GM12873 (cell line): Measurements from ENCODE around the gene ARL6IP1.

Experiments used
- TF ChIP-seq, protein P1 (sequence below): IDR thresholded peaks from 2 replicates; pipeline ENCODE4 v1.5.1; 2012; ENCODE audit warnings: low read depth, mild to moderate bottlenecking, moderate library complexity, low read length, control low read depth; ENCODE audit not compliant: insufficient read depth; ENCODE audit errors: missing control alignments

Gene ARL6IP1

DNA sequence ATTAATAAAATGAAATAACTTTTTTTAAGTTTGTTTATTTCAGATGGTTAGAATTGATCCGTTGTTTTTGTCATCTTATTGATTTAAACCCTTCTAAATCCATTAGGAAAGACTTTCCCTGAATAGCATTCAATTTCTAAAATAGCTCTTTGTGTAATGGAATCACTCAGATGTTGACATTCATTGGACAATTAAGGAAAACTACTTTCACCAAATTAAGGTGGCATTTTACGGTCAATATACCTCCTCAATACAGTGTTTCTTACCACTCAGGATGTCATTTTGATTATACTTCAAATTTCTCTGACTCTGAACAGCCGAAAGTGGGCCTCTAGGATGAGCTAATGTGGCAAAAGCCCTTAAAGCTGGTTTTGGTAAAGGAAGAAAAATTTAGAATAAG lies 1.8 kb downstream of the ARL6IP1 start:
- TF ChIP-seq, protein P1, sequence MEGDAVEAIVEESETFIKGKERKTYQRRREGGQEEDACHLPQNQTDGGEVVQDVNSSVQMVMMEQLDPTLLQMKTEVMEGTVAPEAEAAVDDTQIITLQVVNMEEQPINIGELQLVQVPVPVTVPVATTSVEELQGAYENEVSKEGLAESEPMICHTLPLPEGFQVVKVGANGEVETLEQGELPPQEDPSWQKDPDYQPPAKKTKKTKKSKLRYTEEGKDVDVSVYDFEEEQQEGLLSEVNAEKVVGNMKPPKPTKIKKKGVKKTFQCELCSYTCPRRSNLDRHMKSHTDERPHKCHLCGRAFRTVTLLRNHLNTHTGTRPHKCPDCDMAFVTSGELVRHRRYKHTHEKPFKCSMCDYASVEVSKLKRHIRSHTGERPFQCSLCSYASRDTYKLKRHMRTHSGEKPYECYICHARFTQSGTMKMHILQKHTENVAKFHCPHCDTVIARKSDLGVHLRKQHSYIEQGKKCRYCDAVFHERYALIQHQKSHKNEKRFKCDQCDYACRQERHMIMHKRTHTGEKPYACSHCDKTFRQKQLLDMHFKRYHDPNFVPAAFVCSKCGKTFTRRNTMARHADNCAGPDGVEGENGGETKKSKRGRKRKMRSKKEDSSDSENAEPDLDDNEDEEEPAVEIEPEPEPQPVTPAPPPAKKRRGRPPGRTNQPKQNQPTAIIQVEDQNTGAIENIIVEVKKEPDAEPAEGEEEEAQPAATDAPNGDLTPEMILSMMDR, result no peak

DNA sequence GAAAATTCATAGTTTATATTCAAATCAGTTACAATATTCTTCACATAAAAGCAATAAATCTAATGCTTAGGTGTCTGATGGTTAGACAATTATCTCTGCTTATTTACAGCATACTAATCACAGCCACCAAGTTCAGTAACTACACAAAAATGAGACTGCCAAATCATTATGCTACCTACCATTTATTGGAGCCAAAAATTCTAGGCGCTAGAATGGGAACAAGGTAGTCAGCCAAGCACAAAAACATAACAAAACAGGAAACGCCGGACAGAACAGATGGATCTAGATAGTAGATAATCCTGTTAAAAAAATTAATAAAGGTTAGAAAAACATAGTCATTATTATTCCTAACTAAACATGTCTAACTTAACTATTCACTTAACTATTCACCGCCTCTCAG lies 3.6 kb downstream of the ARL6IP1 start:
- TF ChIP-seq, protein P1, result no peak

DNA sequence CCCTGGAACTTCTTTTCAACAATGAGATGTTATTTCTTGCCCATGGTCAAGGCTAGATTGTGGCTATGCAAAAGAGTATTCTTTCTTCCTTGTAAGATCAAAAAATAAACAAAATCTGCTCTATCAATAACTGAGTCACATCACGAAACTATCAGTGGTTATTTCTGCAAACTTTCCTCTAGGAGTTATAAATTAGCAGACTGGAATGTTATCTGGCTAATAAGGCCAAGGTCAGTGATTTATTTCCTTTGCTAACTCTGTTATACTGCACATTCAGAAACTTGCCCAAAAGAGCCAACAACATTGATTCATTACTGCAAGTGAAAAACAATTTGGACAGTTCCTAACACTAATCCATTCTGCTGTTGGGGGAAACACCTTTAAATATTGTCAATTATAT lies 5.0 kb downstream of the ARL6IP1 start:
- TF ChIP-seq, protein P1, result no peak

DNA sequence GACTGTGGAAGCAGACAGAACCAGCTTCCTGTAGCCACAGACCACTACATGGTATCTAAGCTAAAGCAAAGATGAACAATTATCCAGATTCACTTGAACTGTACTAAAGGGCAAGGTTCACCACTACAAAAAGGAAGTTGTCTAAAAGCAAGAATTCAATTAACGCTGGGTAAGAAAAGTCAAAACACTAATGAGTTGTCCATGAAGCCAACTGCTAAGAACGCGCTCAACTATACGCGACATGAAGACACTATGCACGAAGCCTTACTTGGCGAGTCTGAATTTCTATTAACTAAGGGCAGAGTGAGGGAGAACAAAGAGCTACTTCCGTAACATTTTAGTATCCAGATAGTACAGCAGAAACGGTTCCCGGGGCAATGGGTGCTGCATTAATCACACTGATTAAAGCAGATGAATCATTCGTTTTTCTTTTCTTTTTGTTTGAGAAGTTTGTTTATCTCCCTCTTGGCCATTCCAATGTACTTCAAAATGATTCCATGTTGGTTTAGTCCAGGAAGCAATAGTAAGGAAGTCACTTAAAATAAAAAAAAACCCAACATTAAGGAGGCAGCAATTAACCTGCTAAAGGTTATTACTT lies 8.4 kb downstream of the ARL6IP1 start:
- TF ChIP-seq, protein P1, result no peak

DNA sequence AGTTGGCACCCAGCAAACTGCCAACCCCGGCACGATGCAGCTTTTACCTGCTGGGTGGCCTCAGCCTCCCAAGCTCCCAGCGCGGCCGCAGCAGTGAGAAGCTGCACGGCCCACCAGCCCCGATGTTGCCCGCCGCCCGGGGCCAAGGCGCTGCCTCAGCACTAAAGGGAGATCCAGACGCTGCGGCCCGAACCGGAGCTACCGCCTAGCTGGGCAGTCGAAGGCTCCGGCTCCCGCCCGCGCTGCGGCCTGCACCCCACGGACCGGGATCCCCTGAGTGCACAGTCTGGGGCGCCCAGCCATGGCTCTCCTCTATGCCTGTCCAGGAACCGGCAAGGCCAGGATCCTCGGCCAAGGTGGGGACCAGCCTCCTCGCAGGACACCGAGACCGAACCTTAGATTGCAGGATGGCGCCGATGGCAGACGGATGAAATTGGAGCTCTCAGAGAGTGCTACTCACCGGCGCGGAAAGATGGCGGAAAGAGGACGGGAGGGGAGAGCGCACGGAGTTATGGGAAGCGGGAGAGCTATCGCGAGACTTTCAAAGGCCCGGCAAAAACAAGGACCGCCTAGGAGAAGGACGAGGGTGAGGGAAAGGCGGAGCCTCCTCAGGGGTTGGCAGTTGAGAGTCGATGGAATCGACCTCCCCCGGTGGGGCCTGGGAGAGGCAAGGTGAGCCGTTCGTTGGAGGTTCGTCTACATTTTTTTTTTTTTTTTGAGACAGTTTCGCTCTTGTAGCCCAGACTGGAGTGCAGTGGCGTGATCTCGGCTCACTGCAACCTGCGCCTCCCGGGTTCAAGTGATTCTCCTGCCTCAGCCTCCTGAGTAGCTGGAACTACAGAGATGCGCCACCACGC lies 11.3 kb downstream of the ARL6IP1 start, which contains the start of gene RPS15A:
RPS15A (minus strand) TSS at position 485 of the 857 bp plus-strand sequence. CDS start 1,221 bp downstream, outside the sequence.
- TF ChIP-seq, protein P1, result no peak

DNA sequence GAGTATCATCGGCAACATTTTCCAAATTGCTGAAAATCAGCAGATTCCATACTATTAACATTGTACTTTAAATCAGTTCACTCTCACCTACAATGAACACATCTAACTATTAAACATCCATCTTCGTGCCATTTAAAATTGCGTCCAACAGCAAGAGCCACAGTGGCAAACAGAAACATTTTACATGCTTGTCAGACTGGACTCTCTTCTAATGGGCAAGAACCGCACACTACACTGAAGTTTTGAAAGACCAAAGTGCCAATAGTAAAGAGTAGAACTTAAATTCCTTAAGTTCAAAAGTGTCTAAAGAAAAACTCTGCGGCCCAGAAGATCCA lies 11.9 kb downstream of the ARL6IP1 start:
- TF ChIP-seq, protein P1, result no peak

DNA sequence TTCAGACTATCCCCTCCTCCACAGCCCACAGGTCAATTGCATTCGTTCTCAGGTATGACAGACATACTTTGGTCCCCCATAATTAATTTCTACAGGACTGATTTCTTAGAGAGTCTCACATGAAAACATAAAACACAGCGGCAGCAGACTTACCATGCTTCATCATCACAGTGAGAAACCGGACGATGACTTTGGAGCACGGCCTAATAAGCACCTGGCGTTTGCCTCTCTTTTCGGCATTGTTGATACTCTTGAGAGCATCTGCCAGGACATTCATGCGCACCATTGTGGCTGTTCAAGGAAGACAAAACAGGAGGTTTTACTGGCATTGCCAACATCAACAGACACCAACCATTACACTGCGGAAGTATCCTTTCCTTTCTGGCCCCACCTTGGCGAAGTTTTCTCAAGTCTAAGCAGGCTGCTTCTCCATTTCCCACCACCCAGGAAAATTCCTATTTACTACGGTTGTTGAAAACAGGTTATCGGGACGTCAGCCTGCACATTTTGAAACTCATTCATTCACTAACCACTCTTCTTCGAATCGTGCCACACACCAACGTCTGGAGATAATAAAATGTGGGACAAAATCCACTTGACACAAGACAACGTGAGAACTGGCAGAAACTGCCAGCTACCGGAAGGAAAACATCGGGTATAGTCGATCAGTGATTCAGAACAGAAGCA lies 12.4 kb downstream of the ARL6IP1 start:
- TF ChIP-seq, protein P1, result no peak
